AG04449 (cell line): Measurements from ENCODE around the gene BPHL.
"Not testable (repeated sequence)": the region's sequence is repeated elsewhere in the genome, so short reads cannot be mapped to it uniquely, and the experiment has no call there.

Experiments
- CTCF ChIA-PET: fragments of 350-600 bp; formaldehyde crosslinking; extraction: SDS; loops from one replicate; lab custom pipeline; 2021; ENCODE audit warnings: antibody characterized with exemption; lab: Yijun Ruan, JAX
- POLR2A ChIA-PET: fragments of 400-600, 350-600 bp; formaldehyde crosslinking; extraction: SDS; loops from one replicate; lab custom pipeline; 2020; ENCODE audit warnings: antibody characterized with exemption, inconsistent platforms; lab: Yijun Ruan, JAX
- DNase-seq: peaks from one replicate; pipeline ENCODE4 v3.0.0-alpha.2; 2010; ENCODE audit warnings: low read depth, low spot score
- H3K4me3 ChIP-seq: 2 replicates; pipeline ENCODE4 v1.5.1; 2011; ENCODE audit warnings: low read depth, mild to moderate bottlenecking, control low read depth, low read length
- CTCF ChIP-seq: IDR thresholded peaks from one replicate; pipeline ENCODE4 v1.5.1; 2011; ENCODE audit warnings: mild to moderate bottlenecking, moderate library complexity, low read length, control low read depth, inconsistent platforms; ENCODE audit not compliant: insufficient read depth; ENCODE audit errors: missing control alignments

BPHL gene

GRCh38 chr6:3175715-3176402, 57.3 kb downstream of the BPHL start:
- no peak for DNase-seq
- TF ChIP-seq CTCF, result no peak
- no peak overlapping the region for H3K4me3 ChIP-seq
- ChIA-PET CTCF (interaction anchor here (1.1 to 1.8 kb wide), 2 partner anchors 10 to 13 kb away, joined by 4 to 8 read pairs; no protein-coding TSS in a partner anchor), POLR2A (interaction anchor here (1.1 kb wide), 2 partner anchors 14 to 19 kb away, joined by 4 to 5 read pairs; partner anchors contain the start of gene TUBB2A)

DNA sequence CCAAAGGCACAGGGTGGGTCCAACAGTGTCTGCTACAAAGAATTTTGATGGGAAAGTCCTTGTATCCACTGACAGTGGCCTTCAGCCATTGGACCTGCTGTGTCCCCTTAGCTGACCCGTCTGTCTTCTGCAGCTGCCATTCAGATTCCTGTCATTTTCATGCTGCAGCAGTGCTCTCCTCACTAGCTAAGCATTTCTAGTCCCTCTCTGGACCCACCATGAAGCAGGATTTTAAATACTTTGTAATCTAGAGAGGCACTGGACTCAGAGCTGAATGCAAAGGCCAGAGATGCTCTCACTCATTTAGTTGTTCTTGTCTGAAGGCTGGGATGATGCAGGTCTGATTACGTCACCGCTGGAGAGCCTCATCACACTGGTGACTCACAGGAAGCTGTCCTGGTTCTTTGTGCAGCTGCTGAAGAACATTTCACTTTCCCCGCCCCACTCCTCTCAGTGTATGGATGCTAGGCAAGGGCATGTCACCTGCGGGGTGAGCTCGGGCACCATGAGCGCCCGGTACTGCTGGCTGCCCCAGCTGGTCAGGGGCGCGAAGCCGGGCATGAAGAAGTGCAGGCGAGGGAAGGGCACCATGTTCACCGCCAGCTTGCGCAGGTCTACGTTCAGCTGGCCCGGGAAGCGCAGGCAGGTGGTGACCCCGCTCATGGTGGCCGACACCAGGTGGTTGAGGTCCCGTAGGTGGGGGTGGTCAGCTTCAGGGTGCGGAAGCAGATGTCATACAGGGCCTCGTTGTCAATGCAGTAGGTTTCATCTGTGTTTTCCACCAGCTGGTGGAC, 58.2 kb downstream of the BPHL start:
- CTCF ChIA-PET, result interaction anchor here (0.9 to 1.8 kb wide), 4 partner anchors 11 to 74 kb away, joined by 4 to 8 read pairs (median 4); no protein-coding TSS in a partner anchor
- POLR2A ChIA-PET, result interaction anchor here (1.1 kb wide), 2 partner anchors 15 to 20 kb away, joined by 4 to 5 read pairs; partner anchors contain the start of gene TUBB2A
- no peak overlapping the region for H3K4me3 ChIP-seq
- peak; percentile 53 for DNase-seq
- no peak for TF ChIP-seq CTCF

DNA sequence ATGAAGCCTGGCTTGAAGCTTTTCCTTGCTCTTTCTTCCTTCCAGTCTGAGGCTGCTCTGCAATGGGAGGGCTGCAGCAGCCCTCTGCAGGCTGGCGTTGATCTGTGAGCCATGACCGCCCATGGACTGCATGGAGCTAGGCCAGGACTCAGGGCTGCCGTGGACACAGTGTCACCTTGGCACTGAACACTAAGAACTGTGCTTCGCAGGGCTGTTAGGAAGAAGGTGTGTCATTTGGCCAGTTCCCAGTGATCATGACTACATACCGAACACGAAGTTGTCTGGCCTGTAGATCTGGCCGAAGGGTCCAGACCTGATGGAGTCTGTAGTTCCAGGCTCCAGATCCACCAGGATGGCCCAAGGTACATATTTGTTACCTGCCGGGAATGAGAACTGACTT, 60.2 kb downstream of the BPHL start:
- POLR2A ChIA-PET, CTCF ChIA-PET, H3K4me3 ChIP-seq, DNase-seq: not testable (repeated sequence)

- DNase-seq, CTCF ChIA-PET: not testable (repeated sequence)
- POLR2A ChIA-PET, result interaction anchor here (0.6 kb wide), 1 partner anchor 24 kb away, joined by 3 read pairs; no protein-coding TSS in a partner anchor
- H3K4me3 ChIP-seq, result peak overlapping the region; percentile 51
Measured at GRCh38 chr6:3179945-3180344, 61.4 kb downstream of the BPHL start.

DNA sequence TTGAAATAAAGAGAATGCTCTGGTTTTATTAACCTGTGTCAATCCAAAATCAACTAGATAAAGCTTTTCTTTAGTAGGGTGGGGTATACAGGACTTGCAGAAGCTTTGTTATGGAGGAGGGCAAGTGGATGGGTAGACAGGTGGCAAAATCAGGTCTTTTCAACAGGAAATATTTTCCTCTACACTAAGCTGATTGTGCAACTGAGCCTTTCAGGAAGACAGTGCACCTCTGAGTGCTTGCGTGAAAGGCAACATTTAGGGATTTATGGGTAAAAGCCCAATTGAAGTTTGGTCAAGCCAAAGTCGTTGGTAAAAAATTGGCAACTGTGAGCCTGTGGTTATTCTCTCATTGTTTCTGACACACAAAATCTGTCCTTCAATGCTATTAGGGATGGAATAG, 62.6 kb downstream of the BPHL start:
- no peak for TF ChIP-seq CTCF
- ChIA-PET POLR2A (no interaction called here), CTCF (interaction anchor here (0.8 to 1.1 kb wide), 2 partner anchors 12 to 70 kb away, joined by 3 read pairs; no protein-coding TSS in a partner anchor)
- H3K4me3 ChIP-seq, result no peak overlapping the region
- DNase-seq, result no peak

- no peak for DNase-seq
- no peak for TF ChIP-seq CTCF
- ChIA-PET POLR2A (no interaction called here), CTCF (interaction anchor here (1.6 kb wide), 1 partner anchor 69 kb away, joined by 4 read pairs; no protein-coding TSS in a partner anchor)
- H3K4me3 ChIP-seq, result no peak overlapping the region
Measured at GRCh38 chr6:3183066-3183465, 64.6 kb downstream of the BPHL start.

DNA sequence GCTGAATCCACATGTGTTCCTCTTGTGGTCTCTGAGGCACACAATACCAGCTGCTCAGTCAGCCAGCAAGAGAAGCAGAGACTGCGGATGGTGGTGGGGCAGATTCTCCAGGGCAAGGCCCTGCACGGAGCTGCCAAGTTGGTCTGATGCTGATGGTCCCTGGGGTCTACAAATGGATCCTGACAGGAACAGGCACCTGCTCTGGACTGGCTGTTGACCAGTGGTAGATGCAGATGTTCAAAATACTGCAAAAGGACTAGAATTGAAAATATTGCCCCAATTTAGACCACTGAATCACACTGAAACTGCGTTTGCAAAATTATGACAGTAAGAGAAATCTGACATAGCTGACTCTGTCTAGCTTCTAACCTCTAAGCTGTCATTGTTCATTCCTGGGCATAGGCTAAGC, 68.5 kb downstream of the BPHL start:
- CTCF ChIA-PET, result interaction anchor here (1.2 to 1.5 kb wide), 2 partner anchors 21 kb away, joined by 3 to 4 read pairs; no protein-coding TSS in a partner anchor
- no peak for DNase-seq
- POLR2A ChIA-PET, result no interaction called here

More for the DNA sequence above, 68.5 kb downstream of the BPHL start:
- no peak for TF ChIP-seq CTCF
- no peak overlapping the region for H3K4me3 ChIP-seq
